CD4-positive, alpha-beta T cell treated with Interleukin-15 for 4 hours (primary cell): ENCODE measurements around the gene SMIM44.

Experiments used
- DNase-seq: peaks from one replicate; pipeline ENCODE4 v3.0.0-alpha.2; 2020; ENCODE audit warnings: low spot score

Gene SMIM44

GRCh38 chr19:3477506-3477905 lies 5.7 kb downstream of the SMIM44 start:
- DNase-seq, result no peak

GRCh38 chr19:3476830-3477229 lies 6.4 kb downstream of the SMIM44 start:
- DNase-seq, result no peak

GRCh38 chr19:3475449-3475848 lies 7.8 kb downstream of the SMIM44 start:
- no peak for DNase-seq

GRCh38 chr19:3474614-3475013 lies 8.6 kb downstream of the SMIM44 start:
- DNase-seq, result no peak

- DNase-seq, result no peak
Measured at GRCh38 chr19:3474010-3474409, 9.2 kb downstream of the SMIM44 start.

GRCh38 chr19:3471954-3472655 lies 11.1 kb downstream of the SMIM44 start:
- DNase-seq, result peak; percentile 27

GRCh38 chr19:3470500-3471128 lies 12.6 kb downstream of the SMIM44 start:
- no peak for DNase-seq

- no peak for DNase-seq
Measured at GRCh38 chr19:3469638-3470499, 13.4 kb downstream of the SMIM44 start.

GRCh38 chr19:3468211-3468610 lies 15.0 kb downstream of the SMIM44 start:
- DNase-seq, result no peak

- no peak for DNase-seq
Measured at GRCh38 chr19:3467437-3468198, 15.6 kb downstream of the SMIM44 start.

GRCh38 chr19:3466635-3467034 lies 16.6 kb downstream of the SMIM44 start:
- no peak for DNase-seq

- no peak for DNase-seq
Measured at GRCh38 chr19:3465552-3465951, 17.7 kb downstream of the SMIM44 start.

- DNase-seq, result no peak
Measured at GRCh38 chr19:3464587-3465235, 18.5 kb downstream of the SMIM44 start.

- DNase-seq, result no peak
Measured at GRCh38 chr19:3463714-3464586, 19.3 kb downstream of the SMIM44 start.

- DNase-seq, result no peak
Measured at GRCh38 chr19:3462991-3463713, 20.1 kb downstream of the SMIM44 start.

GRCh38 chr19:3459965-3460582 lies 23.2 kb downstream of the SMIM44 start:
- DNase-seq, result no peak

GRCh38 chr19:3459089-3459881 lies 24.0 kb downstream of the SMIM44 start:
- DNase-seq, result no peak

GRCh38 chr19:3458229-3459088 lies 24.8 kb downstream of the SMIM44 start:
- no peak for DNase-seq
